Endothelial cell of hepatic sinusoid (primary cell): ENCODE measurements around the gene MTX2.

Experiments
- in situ Hi-C: cut with HindIII; loops from 2 replicates; pipeline ENCODE4 v1.10.0; 2017; ENCODE audit warnings: low sequenced_read_pairs

Gene MTX2

GRCh38 chr2:176269319-176270099, at the start of gene MTX2:
Gene MTX2 (plus strand): TSS chr2:176269442. CDS start chr2:176269630, 188 bp downstream.
- in situ Hi-C loops, result no loop called here

GRCh38 chr2:176227874-176228273, 41.4 kb upstream of the MTX2 start:
- in situ Hi-C loops, result no loop called here

GRCh38 chr2:176234156-176234555, 35.1 kb upstream of the MTX2 start:
- in situ Hi-C loops, result no loop called here

- in situ Hi-C loops, result no loop called here
These were observed 34.3 kb upstream of the MTX2 start for GRCh38 chr2:176234940-176235339.

GRCh38 chr2:176237456-176237855, 31.8 kb upstream of the MTX2 start:
- in situ Hi-C loops, result no loop called here

GRCh38 chr2:176239031-176239430, 30.2 kb upstream of the MTX2 start:
- in situ Hi-C loops, result no loop called here

GRCh38 chr2:176240301-176240700, 28.9 kb upstream of the MTX2 start:
- in situ Hi-C loops, result no loop called here

GRCh38 chr2:176242276-176242675, 27.0 kb upstream of the MTX2 start:
- in situ Hi-C loops, result no loop called here

- in situ Hi-C loops, result no loop called here
These were observed 22.9 kb upstream of the MTX2 start for GRCh38 chr2:176246331-176246730.

GRCh38 chr2:176247859-176248258, 21.4 kb upstream of the MTX2 start:
- in situ Hi-C loops, result no loop called here

- in situ Hi-C loops, result no loop called here
These were observed 17.3 kb upstream of the MTX2 start for GRCh38 chr2:176251928-176252327.

- in situ Hi-C loops, result no loop called here
These were observed 8.6 kb upstream of the MTX2 start for GRCh38 chr2:176260689-176261088.

GRCh38 chr2:176261136-176261535, 8.1 kb upstream of the MTX2 start:
- in situ Hi-C loops, result no loop called here

GRCh38 chr2:176268976-176269318, 295 bp upstream of the MTX2 start:
- in situ Hi-C loops, result no loop called here

- in situ Hi-C loops, result no loop called here
These were observed 983 bp downstream of the MTX2 start for GRCh38 chr2:176270100-176270750.

GRCh38 chr2:176272870-176273459, 3.7 kb downstream of the MTX2 start:
- in situ Hi-C loops, result no loop called here

GRCh38 chr2:176278927-176279326, 9.7 kb downstream of the MTX2 start:
- in situ Hi-C loops, result no loop called here

GRCh38 chr2:176280156-176280555, 10.9 kb downstream of the MTX2 start:
- in situ Hi-C loops, result no loop called here

GRCh38 chr2:176280867-176281658, 11.8 kb downstream of the MTX2 start:
- in situ Hi-C loops, result no loop called here

- in situ Hi-C loops, result no loop called here
These were observed 14.2 kb downstream of the MTX2 start for GRCh38 chr2:176283291-176284068.
